HG03103 (cell line): ENCODE data around the gene TEAD2.

Source experiments
- ATAC-seq: cut with Tn5 transposase; IDR thresholded peaks from one replicate; pipeline ENCODE4 v1.9.1; 2021; ENCODE audit warnings: low read depth; ENCODE audit not compliant: unreplicated experiment

Gene TEAD2

DNA sequence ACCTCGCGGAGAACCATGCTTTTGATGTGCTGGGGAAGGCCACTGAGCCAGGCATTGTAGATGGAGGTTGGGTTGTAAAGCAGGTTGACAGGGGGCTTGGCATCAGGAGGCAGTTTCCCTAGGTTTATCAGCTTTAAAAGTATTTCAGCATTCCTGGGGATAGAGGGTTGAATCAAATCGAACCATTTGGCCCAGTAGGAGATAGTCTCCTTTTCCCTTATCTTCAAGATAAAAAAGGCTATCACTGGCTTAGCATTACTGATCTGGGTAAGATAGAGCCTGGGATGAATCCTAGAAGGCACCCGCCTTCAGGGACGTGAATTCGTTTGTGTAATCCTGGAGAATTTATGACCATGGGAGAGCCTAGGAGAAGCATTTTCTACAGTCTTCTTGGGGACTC, 67.8 kb downstream of the TEAD2 start:
- no peak for ATAC-seq
